ENCODE measurements around the gene ESD.
"Not testable (repeated sequence)": the region's sequence is repeated elsewhere in the genome, so short reads cannot be mapped to it uniquely, and the experiment has no call there.

The ESD gene

GRCh38 chr13:46761866-46762265 is 35.1 kb downstream of the ESD start:
- no peak overlapping the region for H3K4me3 ChIP-seq (ENCODE audit: low read length)
- TF ChIP-seq ZNF274 (IDR thresholded peaks at IDR 0.05; ENCODE audit: low read depth, low read length), result no peak

GRCh38 chr13:46761174-46761573 is 35.8 kb downstream of the ESD start:
- H3K4me3 ChIP-seq (ENCODE audit: low read length), result no peak overlapping the region
- no peak for TF ChIP-seq ZNF274 (IDR thresholded peaks at IDR 0.05; ENCODE audit: low read depth, low read length)

GRCh38 chr13:46759846-46760245 is 37.1 kb downstream of the ESD start:
- no peak overlapping the region for H3K4me3 ChIP-seq (ENCODE audit: low read length)
- TF ChIP-seq ZNF274 (IDR thresholded peaks at IDR 0.05; ENCODE audit: low read depth, low read length), result no peak

GRCh38 chr13:46757640-46758039 is 39.3 kb downstream of the ESD start:
- no peak overlapping the region for H3K4me3 ChIP-seq (ENCODE audit: low read length)
- TF ChIP-seq ZNF274 (IDR thresholded peaks at IDR 0.05; ENCODE audit: low read depth, low read length), result no peak

GRCh38 chr13:46756977-46757376 is 40.0 kb downstream of the ESD start:
- TF ChIP-seq ZNF274 (IDR thresholded peaks at IDR 0.05; ENCODE audit: low read depth, low read length), result no peak

GRCh38 chr13:46755508-46755907 is 41.5 kb downstream of the ESD start:
- not testable (repeated sequence) for H3K4me3 ChIP-seq (ENCODE audit: low read length)

More at GRCh38 chr13:46756977-46757376, 40.0 kb downstream of the ESD start:
- no peak overlapping the region for H3K4me3 ChIP-seq (ENCODE audit: low read length)

GRCh38 chr13:46754812-46755211 is 42.1 kb downstream of the ESD start:
- TF ChIP-seq ZNF274 (IDR thresholded peaks at IDR 0.05; ENCODE audit: low read depth, low read length), result no peak
- no peak overlapping the region for H3K4me3 ChIP-seq (ENCODE audit: low read length)

- no peak overlapping the region for H3K4me3 ChIP-seq (ENCODE audit: low read length)
- no peak for TF ChIP-seq ZNF274 (IDR thresholded peaks at IDR 0.05; ENCODE audit: low read depth, low read length)
Observed at GRCh38 chr13:46753917-46754316, 43.0 kb downstream of the ESD start.

GRCh38 chr13:46753137-46753536 is 43.8 kb downstream of the ESD start:
- no peak for TF ChIP-seq ZNF274 (IDR thresholded peaks at IDR 0.05; ENCODE audit: low read depth, low read length)
- H3K4me3 ChIP-seq (ENCODE audit: low read length), result no peak overlapping the region

- TF ChIP-seq ZNF274 (IDR thresholded peaks at IDR 0.05; ENCODE audit: low read depth, low read length), result no peak
Observed at GRCh38 chr13:46751811-46752635, 44.9 kb downstream of the ESD start.

GRCh38 chr13:46749951-46750350 is 47.0 kb downstream of the ESD start:
- H3K4me3 ChIP-seq (ENCODE audit: low read length), result no peak overlapping the region
- no peak for TF ChIP-seq ZNF274 (IDR thresholded peaks at IDR 0.05; ENCODE audit: low read depth, low read length)

More at GRCh38 chr13:46751811-46752635, 44.9 kb downstream of the ESD start:
- H3K4me3 ChIP-seq (ENCODE audit: low read length), result no peak overlapping the region

- TF ChIP-seq ZNF274 (IDR thresholded peaks at IDR 0.05; ENCODE audit: low read depth, low read length), result no peak
- no peak overlapping the region for H3K4me3 ChIP-seq (ENCODE audit: low read length)
Observed at GRCh38 chr13:46748300-46748699, 48.7 kb downstream of the ESD start.

GRCh38 chr13:46747031-46747820 is 49.7 kb downstream of the ESD start:
- TF ChIP-seq ZNF274 (IDR thresholded peaks at IDR 0.05; ENCODE audit: low read depth, low read length), result no peak
- no peak overlapping the region for H3K4me3 ChIP-seq (ENCODE audit: low read length)

GRCh38 chr13:46745706-46746105 is 51.3 kb downstream of the ESD start:
- H3K4me3 ChIP-seq (ENCODE audit: low read length), result no peak overlapping the region
- no peak for TF ChIP-seq ZNF274 (IDR thresholded peaks at IDR 0.05; ENCODE audit: low read depth, low read length)

GRCh38 chr13:46745062-46745461 is 51.9 kb downstream of the ESD start:
- no peak for TF ChIP-seq ZNF274 (IDR thresholded peaks at IDR 0.05; ENCODE audit: low read depth, low read length)
- H3K4me3 ChIP-seq (ENCODE audit: low read length), result no peak overlapping the region

Data from GM08714 (cell line).